ENCODE results near the gene PLCH1. TPM values are rescaled to one million over a fixed set of nuclear protein-coding genes. Genes with fewer than 3 reads are reported as not detected.

Gene PLCH1
- total and polyA plus RNA-seq, 2 of the 8 experiments (the other 6 are each of a cell fraction or from before 2014, with no cell fraction given): 5.8 to 17.2 TPM

DNA sequence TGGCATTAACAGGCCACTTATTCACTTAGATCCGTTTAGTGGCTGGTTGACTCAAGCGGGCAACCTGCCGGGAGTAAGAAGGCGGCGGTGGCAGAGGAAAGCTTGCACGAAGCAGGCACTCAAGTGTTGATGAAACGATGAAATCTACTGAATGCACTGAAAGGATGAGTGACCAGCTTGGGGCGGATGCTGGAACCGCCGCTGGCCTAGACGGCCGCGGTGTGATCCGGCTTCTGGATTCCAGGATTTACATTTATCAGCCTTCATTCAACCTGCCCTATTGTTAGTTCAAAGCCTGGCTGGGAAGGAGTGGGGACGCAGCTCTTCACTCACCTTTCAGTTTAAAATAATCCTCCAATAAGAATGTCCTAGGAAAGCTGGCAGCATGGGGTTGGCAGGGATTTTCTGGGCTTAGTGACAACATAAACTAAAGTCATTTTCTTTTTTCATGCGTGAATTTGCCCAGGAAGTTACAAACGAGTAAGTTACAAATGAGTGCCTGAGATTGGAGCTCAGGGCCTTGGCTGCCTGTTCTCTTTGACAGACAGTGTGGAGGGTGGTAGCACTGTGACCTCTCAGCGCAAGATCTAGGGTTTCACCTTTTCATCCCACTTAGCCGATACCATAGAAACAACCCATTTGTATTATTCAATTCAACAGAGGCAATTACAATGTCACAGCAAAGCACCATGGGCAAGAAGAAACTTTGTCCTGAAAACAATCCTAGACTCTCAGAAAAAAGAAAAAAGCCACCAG is 1.1 kb upstream of the PLCH1 start:
- Histone ChIP-seq H4K91ac (replicated peaks; ENCODE audit: insufficient read length, low read length) (peak overlapping the region; percentile 1), H3K23me2 (ENCODE audit: low read depth, low read length) (peaks cover 8% of the 10 kb centered on the region), H4K20me1 (replicated peaks in 1 of 2; ENCODE audit: control insufficient read depth in 1 of 2, insufficient read depth in 2 of 2, low read length in 2 of 2) (no peaks in the 10 kb centered on the region), H2BK5ac (ENCODE audit: low read depth, low read length) (no peak overlapping the region), H3K79me1 (ENCODE audit: low read depth, low read length) (no peaks in the 10 kb centered on the region), H3K14ac (ENCODE audit: insufficient read length) (no peak overlapping the region), H2BK15ac (ENCODE audit: low read length) (no peak overlapping the region), H2BK12ac (ENCODE audit: low read depth, low read length) (peak overlapping the region; percentile 45), H3K4me3 (ENCODE audit: extremely low read depth in 1 of 4, insufficient read depth in 2 of 4, low read depth in 3 of 4, low read length in 4 of 4) (peak overlapping the region; percentile 28 to 56 (median 36); a peak in 6 of 8 replicates), H3K4me2 (ENCODE audit: insufficient read depth in 1 of 2, low read depth in 2 of 2, low read length in 2 of 2) (peak overlapping the region; percentile 78 to 94), H3K18ac (ENCODE audit: extremely low read depth, low read length) (peak overlapping the region; percentile 25; the same call in 1 of the 2 replicates), H2BK120ac (replicated peaks; ENCODE audit: low read depth, low read length) (peak overlapping the region; percentile 14), H3K4me1 (replicated peaks in 1 of 4; ENCODE audit: control insufficient read depth in 3 of 4, insufficient read depth in 4 of 4, low read length in 3 of 4) (peaks cover 5 to 14% (median 11%) of the 10 kb centered on the region in 4 experiments; a peak in 6 of 7 replicates), H3K9ac (replicated peaks in 1 of 4; ENCODE audit: extremely low read depth in 1 of 4, low read depth in 3 of 4, low read length in 3 of 4) (peak overlapping the region in 1 of 4 experiments; percentile 43; a peak in 1 of 7 replicates), H3K9me3 (ENCODE audit: insufficient read depth in 2 of 2, low read depth in 1 of 2, low read length in 1 of 2) (no peaks in the 10 kb centered on the region), H3K23ac (ENCODE audit: insufficient read length) (no peak overlapping the region), H3K4ac (replicated peaks; ENCODE audit: insufficient read length, low read depth, low read length) (no peak overlapping the region), H2AK5ac (ENCODE audit: low read depth, low read length) (no peak overlapping the region), H3K27me3 (replicated peaks in 1 of 4; ENCODE audit: control insufficient read depth in 3 of 4, extremely low read depth in 1 of 4, insufficient read depth in 3 of 4, low read length in 3 of 4) (no peaks in the 10 kb centered on the region), H4K5ac (ENCODE audit: insufficient read length, low read depth, low read length) (peak overlapping the region; percentile 5), H2AFZ (ENCODE audit: low read length) (peak overlapping the region; percentile 47), H2BK20ac (ENCODE audit: low read length) (no peak overlapping the region; the same call in 1 of the 2 replicates), H4K8ac (ENCODE audit: extremely low read depth, insufficient read depth, low read length) (peak overlapping the region; percentile 75; the same call in 1 of the 2 replicates), H3K27ac (ENCODE audit: low read depth, low read length) (no peak overlapping the region), H3K79me2 (ENCODE audit: control insufficient read depth in 1 of 2, insufficient read depth in 2 of 2, low read length in 2 of 2) (peaks cover 0 to 25% of the 10 kb centered on the region in 2 experiments; a peak in 2 of 4 replicates), H3K56ac (replicated peaks; ENCODE audit: insufficient read length, low read depth, low read length) (no peak overlapping the region), H3K36me3 (ENCODE audit: control insufficient read depth in 2 of 4, insufficient read depth in 4 of 4, low read length in 3 of 4) (no peaks in the 10 kb centered on the region)
- ChIA-PET POLR2A (ENCODE audit: partially characterized antibody) (interaction anchor here (0.6 to 2.5 kb wide), 5 partner anchors 45 to 177 kb away, joined by 3 to 10 read pairs (median 3); partner anchors contain the start of gene C3orf33), CTCF (ENCODE audit: partially characterized antibody) (interaction anchor here (0.7 to 3.8 kb wide), 5 partner anchors 8 to 107 kb away, joined by 3 to 19 read pairs (median 3); partner anchors contain the start of gene C3orf33)
- peak; percentile 49 to 71 for DNase-seq (ENCODE audit: low read depth in 1 of 2, low spot score in 2 of 2)
- WGBS, 2 experiments (ENCODE audit: extremely low coverage in 1 of 2, insufficient coverage in 1 of 2, insufficient read length in 1 of 2, insufficient replicate concordance in 2 of 2, low coverage in 1 of 2, low lambda C conversion rate in 2 of 2, missing lambda C conversion rate in 1 of 2): 6% methylated on average over 19 of the region's 19 CpGs; no CpG with 5 or more reads in 1 of the 2 experiments
- FAIRE-seq: peak; percentile 90
- TF ChIP-seq POLR2A (IDR thresholded peaks at IDR 0.05; ENCODE audit: control extremely low read depth in 1 of 2, low read depth in 2 of 2, low read length in 2 of 2): no peak; a peak in 1 of 3 replicates

Measured in H1 (cell line).